ENCODE measurements around the gene DAP.
"Not testable (repeated sequence)": the region's sequence is repeated elsewhere in the genome, so short reads cannot be mapped to it uniquely, and the experiment has no call there.

Gene DAP
- total RNA-seq, result 22.9 to 25.4 reads per million in 2 experiments

GRCh38 chr5:10761185-10761932, at the start of gene DAP:
TSS of gene DAP (minus strand) at chr5:10761234. CDS start at chr5:10761068, 166 bp downstream.
- DNase-seq (ENCODE audit: low read depth), result peak; percentile 88

- DNase-seq (ENCODE audit: low read depth), result no peak
These were observed 47.6 kb upstream of the DAP start for GRCh38 chr5:10808347-10809226.

- DNase-seq (ENCODE audit: low read depth), result no peak
These were observed 41.1 kb upstream of the DAP start for GRCh38 chr5:10801931-10802666.

GRCh38 chr5:10800852-10801251, 39.8 kb upstream of the DAP start:
- no peak for DNase-seq (ENCODE audit: low read depth)

GRCh38 chr5:10797261-10797660, 36.2 kb upstream of the DAP start:
- no peak for DNase-seq (ENCODE audit: low read depth)

GRCh38 chr5:10793785-10794184, 32.8 kb upstream of the DAP start:
- DNase-seq (ENCODE audit: low read depth), result no peak

- no peak for DNase-seq (ENCODE audit: low read depth)
These were observed 31.3 kb upstream of the DAP start for GRCh38 chr5:10792336-10792735.

- no peak for DNase-seq (ENCODE audit: low read depth)
These were observed 28.7 kb upstream of the DAP start for GRCh38 chr5:10789726-10790125.

- no peak for DNase-seq (ENCODE audit: low read depth)
These were observed 28.0 kb upstream of the DAP start for GRCh38 chr5:10789021-10789420.

GRCh38 chr5:10788358-10788757, 27.3 kb upstream of the DAP start:
- DNase-seq (ENCODE audit: low read depth), result no peak

GRCh38 chr5:10786835-10787234, 25.8 kb upstream of the DAP start:
- DNase-seq (ENCODE audit: low read depth), result no peak

- DNase-seq (ENCODE audit: low read depth), result not testable (repeated sequence)
These were observed 19.2 kb upstream of the DAP start for GRCh38 chr5:10780208-10780607.

- DNase-seq (ENCODE audit: low read depth), result no peak
These were observed 18.6 kb upstream of the DAP start for GRCh38 chr5:10779592-10779991.

GRCh38 chr5:10778179-10778910, 17.3 kb upstream of the DAP start:
- no peak for DNase-seq (ENCODE audit: low read depth)

GRCh38 chr5:10775646-10776045, 14.6 kb upstream of the DAP start:
- DNase-seq (ENCODE audit: low read depth), result no peak

- no peak for DNase-seq (ENCODE audit: low read depth)
These were observed 12.0 kb upstream of the DAP start for GRCh38 chr5:10772901-10773585.

- no peak for DNase-seq (ENCODE audit: low read depth)
These were observed 7.4 kb upstream of the DAP start for GRCh38 chr5:10768328-10768899.

GRCh38 chr5:10762776-10763500, 1.9 kb upstream of the DAP start:
- DNase-seq (ENCODE audit: low read depth), result no peak

- DNase-seq (ENCODE audit: low read depth), result no peak
These were observed 1.1 kb upstream of the DAP start for GRCh38 chr5:10761933-10762775.
